Measurements from ENCODE around the gene MBNL2. TPM values are rescaled to one million over a fixed set of nuclear protein-coding genes. Genes with fewer than 3 reads are reported as not detected.
A peak's percentile ranks its signal among the peaks of the same experiment; 100 is the strongest.

Gene MBNL2
- total and polyA plus RNA-seq, 2 experiments from 2014 or later = 0.55 to 3.2 TPM

DNA sequence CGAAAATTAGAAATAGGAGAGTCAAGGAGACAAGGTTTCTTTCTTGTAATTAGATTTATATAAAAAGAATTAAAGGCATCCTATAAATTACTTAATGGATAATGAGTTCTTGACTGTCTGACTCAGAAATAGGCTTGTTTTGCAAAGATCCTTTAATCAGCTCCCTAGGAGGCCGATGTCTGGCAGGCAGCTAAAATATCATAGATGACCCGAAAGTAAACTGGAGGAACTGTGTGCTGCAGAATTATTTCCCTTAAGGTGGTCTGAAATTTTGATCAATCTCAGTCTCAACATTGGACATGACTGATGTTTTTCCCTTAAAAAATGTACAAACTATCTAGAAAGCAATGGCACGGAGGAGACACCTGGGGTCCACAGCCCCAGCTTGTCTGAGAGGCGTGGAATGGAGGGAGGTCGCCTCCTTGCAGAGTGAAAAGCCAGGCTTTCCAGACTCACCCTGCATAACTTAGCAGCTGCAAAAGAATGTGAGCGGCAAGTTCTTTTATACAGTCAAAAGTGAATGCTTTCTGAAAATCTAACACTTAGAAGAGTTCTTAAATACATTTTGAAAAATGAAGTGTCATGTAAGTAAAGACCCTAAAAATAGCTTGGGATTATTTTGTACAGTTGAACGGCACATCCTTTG lies 44.8 kb downstream of the MBNL2 start (continued):
- TF ChIP-seq CREB1 (CRISPR knock-in tag; IDR thresholded peaks at IDR 0.05; ENCODE audit: low read depth) (no peak), POLR2AphosphoS5 (IDR thresholded peaks at IDR 0.05; ENCODE audit: low read depth) (no peak), EZH2phosphoT487 (IDR thresholded peaks at IDR 0.05; ENCODE audit: unreplicated experiment) (no peak), ZNF114 (CRISPR knock-in tag; IDR thresholded peaks at IDR 0.05) (no peak), ZNF331 (CRISPR knock-in tag; IDR thresholded peaks at IDR 0.05; ENCODE audit: low read depth) (no peak)
- TF ChIP-seq, protein P1, sequence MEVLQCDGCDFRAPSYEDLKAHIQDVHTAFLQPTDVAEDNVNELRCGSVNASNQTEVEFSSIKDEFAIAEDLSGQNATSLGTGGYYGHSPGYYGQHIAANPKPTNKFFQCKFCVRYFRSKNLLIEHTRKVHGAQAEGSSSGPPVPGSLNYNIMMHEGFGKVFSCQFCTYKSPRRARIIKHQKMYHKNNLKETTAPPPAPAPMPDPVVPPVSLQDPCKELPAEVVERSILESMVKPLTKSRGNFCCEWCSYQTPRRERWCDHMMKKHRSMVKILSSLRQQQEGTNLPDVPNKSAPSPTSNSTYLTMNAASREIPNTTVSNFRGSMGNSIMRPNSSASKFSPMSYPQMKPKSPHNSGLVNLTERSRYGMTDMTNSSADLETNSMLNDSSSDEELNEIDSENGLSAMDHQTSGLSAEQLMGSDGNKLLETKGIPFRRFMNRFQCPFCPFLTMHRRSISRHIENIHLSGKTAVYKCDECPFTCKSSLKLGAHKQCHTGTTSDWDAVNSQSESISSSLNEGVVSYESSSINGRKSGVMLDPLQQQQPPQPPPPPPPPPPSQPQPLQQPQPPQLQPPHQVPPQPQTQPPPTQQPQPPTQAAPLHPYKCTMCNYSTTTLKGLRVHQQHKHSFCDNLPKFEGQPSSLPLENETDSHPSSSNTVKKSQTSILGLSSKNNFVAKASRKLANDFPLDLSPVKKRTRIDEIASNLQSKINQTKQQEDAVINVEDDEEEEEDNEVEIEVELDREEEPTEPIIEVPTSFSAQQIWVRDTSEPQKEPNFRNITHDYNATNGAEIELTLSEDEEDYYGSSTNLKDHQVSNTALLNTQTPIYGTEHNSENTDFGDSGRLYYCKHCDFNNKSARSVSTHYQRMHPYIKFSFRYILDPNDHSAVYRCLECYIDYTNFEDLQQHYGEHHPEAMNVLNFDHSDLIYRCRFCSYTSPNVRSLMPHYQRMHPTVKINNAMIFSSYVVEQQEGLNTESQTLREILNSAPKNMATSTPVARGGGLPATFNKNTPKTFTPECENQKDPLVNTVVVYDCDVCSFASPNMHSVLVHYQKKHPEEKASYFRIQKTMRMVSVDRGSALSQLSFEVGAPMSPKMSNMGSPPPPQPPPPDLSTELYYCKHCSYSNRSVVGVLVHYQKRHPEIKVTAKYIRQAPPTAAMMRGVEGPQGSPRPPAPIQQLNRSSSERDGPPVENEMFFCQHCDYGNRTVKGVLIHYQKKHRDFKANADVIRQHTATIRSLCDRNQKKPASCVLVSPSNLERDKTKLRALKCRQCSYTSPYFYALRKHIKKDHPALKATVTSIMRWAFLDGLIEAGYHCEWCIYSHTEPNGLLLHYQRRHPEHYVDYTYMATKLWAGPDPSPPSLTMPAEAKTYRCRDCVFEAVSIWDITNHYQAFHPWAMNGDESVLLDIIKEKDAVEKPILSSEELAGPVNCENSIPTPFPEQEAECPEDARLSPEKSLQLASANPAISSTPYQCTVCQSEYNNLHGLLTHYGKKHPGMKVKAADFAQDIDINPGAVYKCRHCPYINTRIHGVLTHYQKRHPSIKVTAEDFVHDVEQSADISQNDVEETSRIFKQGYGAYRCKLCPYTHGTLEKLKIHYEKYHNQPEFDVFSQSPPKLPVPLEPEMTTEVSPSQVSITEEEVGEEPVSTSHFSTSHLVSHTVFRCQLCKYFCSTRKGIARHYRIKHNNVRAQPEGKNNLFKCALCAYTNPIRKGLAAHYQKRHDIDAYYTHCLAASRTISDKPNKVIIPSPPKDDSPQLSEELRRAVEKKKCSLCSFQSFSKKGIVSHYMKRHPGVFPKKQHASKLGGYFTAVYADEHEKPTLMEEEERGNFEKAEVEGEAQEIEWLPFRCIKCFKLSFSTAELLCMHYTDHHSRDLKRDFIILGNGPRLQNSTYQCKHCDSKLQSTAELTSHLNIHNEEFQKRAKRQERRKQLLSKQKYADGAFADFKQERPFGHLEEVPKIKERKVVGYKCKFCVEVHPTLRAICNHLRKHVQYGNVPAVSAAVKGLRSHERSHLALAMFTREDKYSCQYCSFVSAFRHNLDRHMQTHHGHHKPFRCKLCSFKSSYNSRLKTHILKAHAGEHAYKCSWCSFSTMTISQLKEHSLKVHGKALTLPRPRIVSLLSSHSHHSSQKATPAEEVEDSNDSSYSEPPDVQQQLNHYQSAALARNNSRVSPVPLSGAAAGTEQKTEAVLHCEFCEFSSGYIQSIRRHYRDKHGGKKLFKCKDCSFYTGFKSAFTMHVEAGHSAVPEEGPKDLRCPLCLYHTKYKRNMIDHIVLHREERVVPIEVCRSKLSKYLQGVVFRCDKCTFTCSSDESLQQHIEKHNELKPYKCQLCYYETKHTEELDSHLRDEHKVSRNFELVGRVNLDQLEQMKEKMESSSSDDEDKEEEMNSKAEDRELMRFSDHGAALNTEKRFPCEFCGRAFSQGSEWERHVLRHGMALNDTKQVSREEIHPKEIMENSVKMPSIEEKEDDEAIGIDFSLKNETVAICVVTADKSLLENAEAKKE (CRISPR knock-in tag; IDR thresholded peaks at IDR 0.05) = no peak

DNA sequence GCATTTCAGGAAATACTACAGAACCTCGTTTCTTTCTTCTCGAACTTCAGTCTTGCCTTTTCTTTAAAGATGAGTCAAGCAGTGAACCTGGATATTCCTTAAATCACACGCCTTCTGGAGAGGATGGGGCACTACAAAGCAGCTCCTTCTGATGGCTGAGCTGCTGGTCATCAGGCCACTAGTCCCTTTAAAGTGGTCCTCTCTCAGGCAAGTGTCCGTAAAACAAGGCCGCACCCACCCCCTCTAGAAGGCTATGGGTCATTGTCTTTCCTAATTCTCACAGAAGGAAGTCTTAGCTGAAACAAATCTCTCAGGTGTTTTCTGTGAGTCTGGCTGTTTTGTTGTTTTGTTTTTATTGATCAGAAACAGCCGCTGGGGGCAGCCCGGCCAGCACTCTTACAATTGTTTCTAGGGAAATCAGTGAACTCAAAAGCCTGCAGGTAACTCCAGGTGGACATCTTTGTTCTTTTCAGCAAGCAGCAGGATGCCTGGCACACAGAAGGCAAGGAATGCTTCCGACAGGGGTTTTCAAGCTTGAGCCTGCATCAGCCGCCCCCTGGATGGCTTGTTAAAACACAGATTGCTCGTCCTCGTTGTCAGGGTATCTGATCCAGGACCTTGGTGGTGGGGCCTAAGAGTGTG lies 45.4 kb downstream of the MBNL2 start:
- H3K9me3 Mint-ChIP-seq = no peaks in the 10 kb centered on the region
- peak overlapping the region; percentile 93 for H3K27ac Mint-ChIP-seq
- H2AFZ ChIP-seq = no peak overlapping the region
- peak overlapping the region; percentile 90 for H3K27ac ChIP-seq (ENCODE audit: low read depth)
- no peaks in the 10 kb centered on the region for H3F3A ChIP-seq (replicated peaks; ENCODE audit: low read depth)
- DNase-seq (ENCODE audit: low spot score) (peak; percentile 85), ATAC-seq (peak; percentile 87)
- no peaks in the 10 kb centered on the region for H4K20me1 ChIP-seq (replicated peaks; ENCODE audit: insufficient read depth)
- H3K4me3 ChIP-seq = no peak overlapping the region
- peak overlapping the region; percentile 39; the same call in 2 of the 3 replicates for H3K4me3 Mint-ChIP-seq
- no peaks in the 10 kb centered on the region for H3K9me2 ChIP-seq (ENCODE audit: insufficient read depth)
- H3K4me2 ChIP-seq = peak overlapping the region; percentile 44
- H3K36me3 Mint-ChIP-seq (ENCODE audit: low read depth) = no peaks in the 10 kb centered on the region
- no peaks in the 10 kb centered on the region for H3K79me2 ChIP-seq (replicated peaks; ENCODE audit: insufficient read depth)
- no peaks in the 10 kb centered on the region for H3K27me3 ChIP-seq (ENCODE audit: insufficient read depth)
- H3K36me3 ChIP-seq (ENCODE audit: insufficient read depth) = no peaks in the 10 kb centered on the region
- peaks cover 2% of the 10 kb centered on the region for H3K27me3 Mint-ChIP-seq (ENCODE audit: insufficient read depth, low read depth, poor library complexity)
- H3K4me1 Mint-ChIP-seq = peaks cover 44% of the 10 kb centered on the region
- H3K4me1 ChIP-seq (ENCODE audit: insufficient read depth) = peaks cover 29% of the 10 kb centered on the region
- TF ChIP-seq EZH2 (IDR thresholded peaks at IDR 0.05; ENCODE audit: low read depth, unreplicated experiment) (no peak), CREB1 (CRISPR knock-in tag; IDR thresholded peaks at IDR 0.05; ENCODE audit: low read depth) (no peak), JUNB (IDR thresholded peaks at IDR 0.05; ENCODE audit: unreplicated experiment) (no peak), ZNF114 (CRISPR knock-in tag; IDR thresholded peaks at IDR 0.05) (no peak)
- TF ChIP-seq, protein P1 (CRISPR knock-in tag; IDR thresholded peaks at IDR 0.05) = no peak; the same call in 1 of the 2 replicates
